GM19468 (cell line): Measurements from ENCODE around the gene SCUBE1.

Source experiments
- ATAC-seq: cut with Tn5 transposase; IDR thresholded peaks from one replicate; pipeline ENCODE4 v1.9.1; 2021; ENCODE audit warnings: mild to moderate bottlenecking, moderate library complexity, moderate number of reproducible peaks; ENCODE audit not compliant: unreplicated experiment; ENCODE audit errors: extremely low read depth

The SCUBE1 gene

DNA sequence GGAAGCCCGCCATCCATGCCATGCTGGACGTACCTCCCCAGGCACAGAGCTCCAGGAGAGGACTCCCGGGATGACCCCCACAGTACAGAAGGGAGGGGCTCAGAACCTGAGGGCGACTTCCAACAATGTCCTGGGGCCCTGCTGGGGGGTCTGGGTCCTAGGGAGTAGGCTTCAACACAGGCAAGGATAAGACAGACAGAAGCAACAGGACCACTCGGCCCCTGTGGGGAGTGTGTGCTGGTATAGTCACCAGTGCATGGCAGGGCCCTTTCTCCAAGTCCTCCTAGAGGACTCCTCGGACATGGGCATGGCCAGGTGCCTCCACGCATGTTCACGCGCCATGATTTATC lies 173.1 kb downstream of the SCUBE1 start:
- ATAC-seq, result no peak

DNA sequence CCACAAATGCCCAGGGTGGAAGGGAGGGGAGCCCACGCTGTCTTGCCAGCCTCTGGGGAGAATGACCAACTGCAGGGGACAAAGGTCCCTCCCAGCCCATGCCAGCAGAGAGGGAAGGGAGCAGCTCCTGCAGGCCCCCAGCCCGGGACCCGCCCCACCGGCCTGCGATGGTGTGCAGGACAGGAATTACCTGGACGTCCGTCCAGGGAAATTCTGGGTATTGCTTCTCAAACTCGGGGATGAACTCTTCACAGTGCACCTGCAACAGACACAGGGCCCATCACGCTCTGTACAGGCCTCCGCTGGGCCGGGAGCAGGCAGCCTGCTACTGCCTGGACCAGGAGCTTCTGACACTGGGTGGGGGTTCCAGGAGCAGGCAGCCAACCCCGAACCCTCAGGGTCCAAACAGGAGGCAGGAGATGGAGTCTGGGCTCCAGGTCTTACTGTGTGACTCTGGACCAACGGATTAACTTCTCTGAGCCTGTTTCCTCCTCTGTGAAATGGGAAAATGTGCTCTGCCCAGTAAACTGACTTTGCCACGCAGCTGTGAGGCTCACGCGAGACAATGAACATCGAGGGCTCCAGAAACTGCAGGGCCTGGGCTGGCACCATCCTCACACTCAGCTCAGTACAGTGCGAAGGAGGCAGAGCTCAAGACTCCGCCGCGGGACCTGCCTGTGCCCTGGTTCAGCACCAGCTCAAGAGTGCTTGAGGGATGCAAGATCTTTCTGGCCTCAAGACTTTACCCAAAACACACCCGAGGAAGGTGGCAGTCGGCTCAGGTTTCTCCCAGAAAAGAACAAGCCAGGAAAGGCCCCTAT lies 173.7 kb downstream of the SCUBE1 start:
- no peak for ATAC-seq

DNA sequence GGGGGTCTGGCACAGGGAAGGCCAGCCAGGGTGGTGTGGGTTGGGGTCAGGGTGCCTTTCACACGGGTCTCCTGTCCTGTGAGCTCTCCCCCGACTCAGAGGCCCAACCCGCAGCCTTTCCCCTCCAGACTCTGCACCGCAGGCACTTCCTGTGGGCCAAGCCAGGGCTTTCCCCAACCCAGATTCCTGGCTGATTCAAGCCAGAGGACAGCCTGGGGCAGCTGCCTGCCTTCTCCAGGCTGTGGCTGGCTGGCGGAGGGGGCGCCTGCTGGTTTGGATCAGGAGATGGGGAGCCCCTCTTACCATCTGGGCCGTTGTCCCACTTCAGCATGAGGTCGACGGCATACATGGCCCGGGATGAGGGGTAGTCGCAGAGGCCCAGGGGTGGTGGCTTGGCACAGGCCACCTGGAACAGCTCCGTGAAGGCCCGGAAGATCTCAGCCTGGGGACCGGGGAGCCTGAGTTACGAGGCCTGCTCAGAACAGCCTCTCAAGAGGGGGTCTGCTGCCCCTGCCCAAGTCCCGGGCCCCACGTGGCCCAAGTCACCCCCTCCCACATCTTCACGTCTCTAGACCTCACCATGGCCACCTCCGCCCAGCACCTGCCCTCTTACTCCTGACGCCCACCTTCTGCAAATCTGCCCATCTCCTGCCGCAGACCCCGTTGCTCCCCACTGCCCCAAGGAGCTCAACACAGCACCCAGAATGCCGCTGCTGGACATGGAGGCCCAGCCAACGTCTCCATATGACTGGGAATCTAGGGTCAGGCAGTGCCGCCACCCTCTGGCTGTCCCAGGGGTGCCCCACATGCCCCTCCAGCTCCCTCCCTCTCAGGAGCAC lies 174.5 kb downstream of the SCUBE1 start:
- ATAC-seq, result no peak

DNA sequence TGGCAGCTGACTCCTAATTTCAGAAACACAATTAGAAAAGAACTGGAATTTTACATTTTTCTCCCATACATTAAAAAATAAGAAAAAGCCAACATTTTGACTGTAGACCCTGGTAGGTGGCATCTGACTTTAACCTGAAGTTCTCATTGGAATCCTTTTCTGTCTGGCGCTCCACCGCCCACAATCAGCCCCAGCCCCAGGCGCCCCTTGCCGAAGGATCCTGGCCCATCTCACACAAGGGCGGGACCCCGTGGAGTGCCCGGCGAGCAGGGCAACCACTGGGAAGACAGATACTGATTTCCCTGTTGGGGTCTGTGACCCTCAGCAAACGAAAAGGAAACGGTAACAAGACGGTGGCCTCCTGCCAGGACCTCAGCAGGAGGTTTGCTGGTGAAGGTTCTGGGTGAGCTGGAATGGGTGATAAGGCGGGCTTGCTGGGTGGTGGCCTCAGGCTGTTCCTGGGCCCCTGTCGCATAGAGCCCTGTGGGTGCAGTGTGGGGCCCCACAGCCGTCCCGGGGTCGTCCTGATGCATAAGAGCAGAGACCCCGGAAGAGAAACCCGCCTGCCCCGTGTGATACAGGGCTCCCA lies 176.1 kb downstream of the SCUBE1 start:
- ATAC-seq, result no peak

DNA sequence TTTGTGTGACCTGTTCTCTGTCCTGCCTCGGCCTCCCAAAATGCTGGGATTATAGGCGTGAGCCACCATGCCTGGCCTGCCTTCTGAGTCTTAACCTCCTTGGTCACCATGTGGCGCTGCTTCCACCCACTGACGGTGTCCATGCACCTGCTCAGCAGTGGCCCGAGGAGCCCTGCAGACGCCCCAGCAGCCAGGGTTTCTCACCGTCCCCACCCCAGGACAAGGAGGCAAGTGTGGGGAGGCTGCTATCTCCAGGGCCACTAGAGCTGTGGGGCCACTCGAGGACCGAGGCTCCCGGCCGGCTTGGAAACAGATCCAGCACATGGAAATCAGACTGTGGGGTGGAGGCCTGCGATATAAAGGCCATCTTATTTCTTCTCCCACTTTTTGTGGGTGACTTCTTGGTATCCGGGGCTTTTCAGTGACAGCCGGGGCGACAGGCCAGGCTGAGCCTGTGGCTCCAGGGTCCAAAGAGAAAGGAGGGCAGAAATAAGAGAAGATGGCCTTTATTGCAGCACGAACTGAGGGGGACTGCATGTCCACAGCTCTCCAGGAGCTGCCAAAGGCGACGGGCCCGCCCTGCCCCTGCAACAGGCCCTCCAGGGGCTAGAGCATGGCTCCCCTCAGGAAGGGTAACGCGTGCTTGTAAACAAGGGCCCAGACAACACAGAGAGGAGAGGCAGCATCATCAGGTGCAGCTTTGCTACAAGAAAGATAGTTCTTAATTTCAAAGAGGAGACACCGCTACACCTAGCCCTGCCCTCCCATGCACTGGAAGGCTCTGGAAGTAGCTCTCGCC lies 176.8 kb downstream of the SCUBE1 start:
- ATAC-seq, result no peak

DNA sequence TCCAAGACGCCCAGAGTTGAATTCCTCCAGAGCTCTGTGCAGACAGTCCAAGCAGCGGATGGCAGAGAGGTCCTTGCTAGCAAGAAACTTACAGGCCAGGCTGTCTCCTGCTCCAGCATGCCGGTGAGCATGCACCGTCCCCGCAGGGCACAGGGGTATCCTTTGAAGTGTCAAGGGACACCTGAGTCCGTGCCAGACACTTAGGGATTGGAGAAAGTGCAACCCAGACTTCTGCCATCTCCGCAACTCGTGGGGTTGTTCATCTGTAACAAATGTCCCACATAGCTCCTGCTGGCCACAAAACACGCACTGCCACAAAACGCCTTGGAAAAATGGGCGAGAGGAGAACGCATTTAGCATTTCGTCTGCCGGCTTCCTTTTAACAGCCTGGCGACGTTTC lies 178.5 kb downstream of the SCUBE1 start:
- ATAC-seq, result no peak

DNA sequence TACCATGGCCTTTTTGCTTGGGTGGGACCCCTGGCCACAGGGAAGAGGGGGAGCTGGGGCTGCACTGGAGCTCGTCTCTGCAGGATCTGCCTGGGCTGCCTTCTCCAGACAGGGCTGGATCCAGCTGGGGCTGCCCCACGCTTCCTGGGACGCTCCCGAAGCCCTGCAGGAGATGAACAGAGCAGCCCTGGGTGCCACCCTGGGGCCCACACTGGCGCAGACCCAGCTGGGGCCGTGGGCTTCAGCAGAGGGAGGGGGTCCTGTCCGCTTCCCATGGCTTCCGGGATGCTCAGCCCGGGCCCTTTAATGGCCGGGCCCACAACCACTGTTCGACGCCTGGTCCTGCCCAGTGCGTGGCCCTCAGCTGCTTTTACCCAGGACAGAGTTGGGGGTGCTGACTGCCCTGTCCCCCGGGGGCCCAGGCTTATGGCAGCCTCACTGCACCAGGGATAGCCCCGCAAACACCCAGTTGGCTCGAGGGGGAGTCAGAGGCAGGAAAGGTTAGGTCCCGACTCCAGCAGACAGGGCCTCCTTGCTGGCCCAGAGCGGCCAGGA lies 179.9 kb downstream of the SCUBE1 start:
- ATAC-seq, result no peak

DNA sequence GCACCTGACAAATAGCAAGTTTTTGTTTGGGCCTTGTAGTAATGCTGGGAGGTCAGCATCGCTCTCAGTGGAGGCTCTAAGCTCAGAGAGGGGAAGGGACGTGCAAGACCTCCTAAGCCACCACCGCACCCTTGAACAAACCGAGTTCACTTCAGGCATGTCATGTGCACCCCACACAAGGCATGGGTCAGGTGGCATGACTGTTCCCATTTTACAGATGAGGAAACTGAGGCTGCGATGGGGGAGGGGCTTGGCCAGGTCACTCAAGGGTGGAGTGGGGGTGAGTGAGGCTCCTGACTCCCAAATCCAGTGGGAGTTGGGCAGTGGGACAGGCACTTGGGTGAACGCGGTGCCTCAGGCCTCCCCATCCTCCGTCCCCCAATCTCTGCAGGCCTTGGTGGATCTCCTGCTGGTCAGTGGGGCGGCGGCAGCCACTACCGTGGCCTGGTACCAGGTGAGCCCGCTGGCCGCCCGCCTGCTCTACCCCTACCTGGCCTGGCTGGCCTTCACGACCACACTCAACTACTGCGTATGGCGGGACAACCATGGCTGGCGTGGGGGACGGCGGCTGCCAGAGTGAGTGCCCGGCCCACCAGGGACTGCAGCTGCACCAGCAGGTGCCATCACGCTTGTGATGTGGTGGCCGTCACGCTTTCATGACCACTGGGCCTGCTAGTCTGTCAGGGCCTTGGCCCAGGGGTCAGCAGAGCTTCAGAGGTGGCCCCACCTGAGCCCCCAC lies 180.6 kb downstream of the SCUBE1 start:
- no peak for ATAC-seq

DNA sequence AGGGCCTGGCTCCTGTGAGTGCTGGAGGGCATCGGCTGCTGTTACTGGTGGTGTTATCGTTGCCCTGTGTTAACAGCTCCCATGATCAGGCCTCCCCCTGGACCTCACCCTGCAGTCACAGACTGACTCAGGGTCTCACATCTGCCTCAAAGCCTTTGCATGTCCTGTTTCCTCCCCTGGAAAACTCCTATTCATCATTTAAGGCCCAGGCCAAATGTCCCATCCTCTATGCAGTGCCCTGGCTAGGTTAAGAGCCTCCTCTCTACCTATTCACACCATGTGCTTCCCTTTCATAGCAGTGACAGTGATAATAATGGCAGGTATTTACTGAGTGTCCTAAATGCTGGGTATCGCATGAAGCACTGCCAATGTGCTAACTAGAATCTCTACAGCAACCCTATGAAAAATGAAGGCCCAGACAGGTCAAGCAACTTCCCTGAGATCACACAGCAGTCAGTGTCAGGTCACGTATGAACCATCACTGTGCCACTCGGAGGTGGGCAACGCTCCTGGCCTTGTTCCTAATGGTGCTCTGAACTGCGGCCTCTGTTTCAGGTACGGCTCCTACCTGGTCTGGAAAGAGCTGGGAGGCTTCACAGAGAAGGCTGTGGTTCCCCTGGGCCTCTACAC lies 182.6 kb downstream of the SCUBE1 start:
- ATAC-seq, result no peak

DNA sequence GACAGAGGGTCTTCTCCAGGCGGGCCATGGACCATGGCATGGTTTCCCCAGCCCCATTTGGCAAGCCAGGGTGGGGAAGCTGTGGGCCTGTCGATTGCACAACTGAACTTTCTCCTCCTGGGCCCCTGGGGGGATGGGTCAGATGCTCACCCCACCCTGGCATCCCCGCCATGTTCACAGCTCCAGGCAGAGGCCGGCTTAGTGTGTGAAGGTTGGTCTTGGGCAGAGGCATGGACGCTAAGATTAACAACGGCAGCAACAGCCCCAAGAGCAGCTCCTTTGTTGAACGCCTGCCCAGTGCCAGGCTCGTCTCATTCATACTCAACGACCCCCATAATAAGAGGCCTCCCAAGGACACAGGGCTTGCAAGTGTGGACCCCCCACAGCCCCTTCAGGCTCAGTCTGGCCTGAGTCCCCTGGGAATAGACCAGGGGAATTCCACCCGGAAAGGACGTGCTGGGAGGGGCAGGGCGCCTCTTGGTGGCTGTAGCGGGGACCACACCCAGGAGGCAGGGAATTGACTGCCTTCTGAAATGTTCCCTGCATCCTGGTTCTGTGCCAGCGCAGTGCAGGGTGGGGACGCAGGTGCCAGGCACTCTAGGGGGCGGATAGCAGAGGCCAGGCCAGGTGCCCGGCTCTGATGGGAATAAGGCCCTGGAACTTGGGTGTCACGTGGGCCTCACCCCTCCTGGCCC lies 183.5 kb downstream of the SCUBE1 start:
- ATAC-seq, result no peak

DNA sequence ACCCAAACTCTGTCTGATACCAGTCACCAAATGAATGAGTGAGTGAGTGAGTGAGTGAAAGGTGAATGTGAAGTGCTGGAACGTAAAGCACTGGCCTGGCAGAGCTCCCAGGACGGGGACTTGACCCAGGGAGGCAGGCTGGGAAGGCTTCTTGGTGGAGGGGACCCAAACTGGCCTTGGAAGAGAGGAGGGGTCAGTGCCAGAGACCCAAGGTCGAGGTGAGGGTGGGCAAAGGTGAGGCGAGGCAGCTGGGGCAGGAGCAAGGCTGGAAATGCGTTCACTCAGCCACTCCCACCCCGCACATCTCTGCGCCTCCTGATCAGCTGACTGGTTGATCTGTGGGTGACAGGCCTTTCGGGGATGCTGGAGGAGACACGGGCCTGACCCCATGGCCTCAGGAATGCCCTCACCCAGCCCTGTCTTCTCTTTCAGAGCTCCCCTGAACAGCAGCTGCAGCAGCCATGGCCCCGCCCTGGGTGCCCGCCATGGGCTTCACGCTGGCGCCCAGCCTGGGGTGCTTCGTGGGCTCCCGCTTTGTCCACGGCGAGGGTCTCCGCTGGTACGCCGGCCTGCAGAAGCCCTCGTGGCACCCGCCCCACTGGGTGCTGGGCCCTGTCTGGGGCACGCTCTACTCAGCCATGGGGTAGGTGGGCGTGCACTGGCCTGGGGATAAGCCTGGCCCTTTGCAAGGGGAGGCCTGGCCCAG lies 184.2 kb downstream of the SCUBE1 start:
- no peak for ATAC-seq

DNA sequence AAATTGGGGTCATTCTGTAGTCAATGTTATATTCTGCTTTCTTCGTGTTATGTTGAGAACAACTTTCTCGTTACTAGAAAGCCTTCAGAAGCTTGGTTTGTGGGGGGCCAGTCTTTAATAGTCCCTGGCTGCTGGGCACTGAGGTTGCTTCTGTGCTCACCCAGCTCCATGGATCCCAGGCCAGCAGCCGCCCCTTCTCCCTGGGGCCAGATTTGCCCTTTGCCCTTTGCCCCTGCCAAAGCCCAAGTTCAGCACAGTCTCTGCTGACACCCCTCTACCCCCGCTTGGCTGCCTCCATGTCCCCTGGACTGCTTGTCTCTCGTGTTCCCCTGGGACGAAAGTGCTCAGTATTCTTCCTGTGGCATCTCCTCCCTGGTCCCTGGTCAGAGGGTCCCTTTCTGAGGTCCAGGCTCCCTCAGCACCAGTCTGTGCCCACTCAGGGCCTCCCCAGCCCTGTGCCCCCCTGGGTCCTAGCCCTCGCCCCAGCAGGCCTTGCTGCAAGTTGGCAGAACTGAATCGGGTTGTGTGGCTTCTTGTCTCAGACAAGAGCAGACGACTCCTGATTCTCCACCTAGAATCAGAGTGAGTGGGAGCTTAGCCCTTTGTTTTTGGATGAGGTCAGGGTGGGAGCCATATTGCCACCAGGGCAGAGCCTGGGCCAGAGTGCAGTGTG lies 185.2 kb downstream of the SCUBE1 start:
- no peak for ATAC-seq

DNA sequence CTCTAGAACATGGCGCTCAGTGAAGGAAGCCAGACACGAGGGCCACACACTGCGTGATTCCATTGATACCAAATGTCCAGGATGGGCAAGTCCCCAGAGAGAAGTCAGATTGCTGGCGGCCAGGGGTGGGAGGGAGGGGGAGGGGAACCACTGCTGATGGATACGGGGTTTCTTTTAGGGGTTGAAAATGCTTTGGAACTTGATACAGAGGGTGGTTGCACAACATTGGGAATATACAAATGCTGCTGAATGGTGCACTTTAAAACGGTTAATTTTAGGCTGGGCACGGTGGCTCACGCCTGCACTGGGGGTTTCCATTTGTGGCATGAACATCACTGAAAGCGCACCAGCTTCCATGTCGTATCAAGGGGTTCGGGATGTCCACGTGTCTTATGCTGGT lies 186.8 kb downstream of the SCUBE1 start:
- no peak for ATAC-seq

DNA sequence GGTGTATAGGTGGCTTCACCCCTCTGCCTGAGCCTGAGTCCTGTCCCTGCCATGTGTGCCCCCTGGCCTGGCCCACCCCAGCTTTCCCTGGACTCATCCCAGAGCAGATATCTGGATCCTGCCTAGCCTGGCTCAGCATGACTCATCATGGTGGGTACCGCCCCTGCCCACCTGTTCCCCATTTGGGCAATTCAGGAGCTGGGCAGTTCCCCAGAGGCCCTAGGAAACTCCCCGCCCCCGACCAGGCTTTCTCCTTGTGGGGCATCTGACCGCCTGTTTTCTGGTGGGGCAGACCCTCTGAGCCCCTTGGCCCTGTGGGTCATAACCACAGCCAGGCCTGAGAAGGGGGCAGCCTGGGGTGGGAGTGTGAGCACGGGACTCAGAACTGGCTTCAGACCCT lies 187.4 kb downstream of the SCUBE1 start:
- no peak for ATAC-seq

DNA sequence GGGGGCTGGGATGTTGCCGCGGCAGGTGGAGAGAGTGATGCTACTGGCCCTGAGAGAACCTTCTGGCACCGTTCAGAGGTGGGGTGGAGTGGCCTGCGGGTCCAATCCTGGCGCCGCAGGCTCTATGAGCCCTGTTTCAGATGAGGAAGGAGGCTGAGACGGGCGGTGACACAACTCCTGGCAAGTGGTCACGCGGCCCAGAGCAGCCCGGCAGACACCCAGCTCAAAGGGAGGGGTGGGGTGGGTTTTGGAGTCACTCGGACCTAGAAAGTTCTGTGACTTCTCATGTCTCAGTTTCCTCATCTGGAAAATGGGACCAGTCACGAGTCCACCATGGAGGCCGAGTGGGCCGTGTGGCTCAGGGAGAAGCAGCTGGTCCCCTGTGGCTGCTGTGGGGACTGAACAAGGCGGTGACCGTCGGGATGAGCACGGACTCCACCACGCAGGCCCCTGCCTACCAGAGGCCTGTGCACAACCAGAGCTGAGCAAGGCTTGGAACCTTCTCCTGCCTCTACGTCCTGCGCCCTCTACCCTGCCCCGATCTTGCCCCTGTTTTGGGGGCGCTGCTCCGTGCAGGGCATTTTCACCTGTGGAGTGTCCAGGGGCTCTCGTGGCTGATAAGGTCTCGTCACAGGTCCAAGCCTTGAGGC lies 188.2 kb downstream of the SCUBE1 start:
- ATAC-seq, result no peak

DNA sequence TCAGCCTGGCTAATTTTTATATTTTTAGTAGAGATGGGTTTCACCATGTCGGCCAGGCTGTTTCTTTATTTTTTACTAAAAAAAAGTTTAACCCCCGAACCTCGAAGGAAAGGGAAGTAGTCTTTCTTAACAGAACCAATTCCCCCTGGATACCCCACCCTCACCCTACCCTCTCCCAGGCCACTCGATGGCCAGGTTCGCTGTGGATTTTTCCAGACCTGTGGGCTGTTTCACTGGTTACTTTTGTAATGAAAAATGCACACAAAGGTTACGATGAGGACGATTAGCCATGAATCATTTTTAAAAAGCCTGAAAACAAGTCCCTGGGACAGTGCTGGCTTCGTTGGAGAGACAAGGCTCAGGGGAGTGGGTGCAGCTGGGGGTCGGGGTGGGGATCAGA lies 189.3 kb downstream of the SCUBE1 start:
- no peak for ATAC-seq
